ENCODE measurements around the gene C3.
"Not testable (repeated sequence)": the region's sequence is repeated elsewhere in the genome, so short reads cannot be mapped to it uniquely, and the experiment has no call there.

The C3 gene

GRCh38 chr19:6765738-6766356, 45.4 kb upstream of the C3 start:
- H3K4me3 ChIP-seq (ENCODE audit: control insufficient read depth, low read depth, low read length): no peak overlapping the region
- peak; percentile 3 for TF ChIP-seq CTCF (IDR thresholded peaks at IDR 0.05; ENCODE audit: control insufficient read depth, insufficient read depth, low read depth, low read length, missing control alignments)
- no peak for DNase-seq (ENCODE audit: low read depth)

- not testable (repeated sequence) for H3K4me3 ChIP-seq (ENCODE audit: control insufficient read depth, low read depth, low read length); DNase-seq (ENCODE audit: low read depth)
Observed at GRCh38 chr19:6762253-6762797, 41.9 kb upstream of the C3 start.

- TF ChIP-seq CTCF (IDR thresholded peaks at IDR 0.05; ENCODE audit: control insufficient read depth, insufficient read depth, low read depth, low read length, missing control alignments): no peak
- no peak for DNase-seq (ENCODE audit: low read depth)
- no peak overlapping the region for H3K4me3 ChIP-seq (ENCODE audit: control insufficient read depth, low read depth, low read length)
Observed at GRCh38 chr19:6761053-6761676, 40.7 kb upstream of the C3 start.

GRCh38 chr19:6760606-6761005, 40.2 kb upstream of the C3 start:
- H3K4me3 ChIP-seq (ENCODE audit: control insufficient read depth, low read depth, low read length): no peak overlapping the region
- TF ChIP-seq CTCF (IDR thresholded peaks at IDR 0.05; ENCODE audit: control insufficient read depth, insufficient read depth, low read depth, low read length, missing control alignments): no peak
- no peak for DNase-seq (ENCODE audit: low read depth)

- no peak overlapping the region for H3K4me3 ChIP-seq (ENCODE audit: control insufficient read depth, low read depth, low read length)
- no peak for TF ChIP-seq CTCF (IDR thresholded peaks at IDR 0.05; ENCODE audit: control insufficient read depth, insufficient read depth, low read depth, low read length, missing control alignments)
- DNase-seq (ENCODE audit: low read depth): no peak
Observed at GRCh38 chr19:6754653-6755463, 34.4 kb upstream of the C3 start.

- DNase-seq (ENCODE audit: low read depth): no peak
- no peak overlapping the region for H3K4me3 ChIP-seq (ENCODE audit: control insufficient read depth, low read depth, low read length)
- TF ChIP-seq CTCF (IDR thresholded peaks at IDR 0.05; ENCODE audit: control insufficient read depth, insufficient read depth, low read depth, low read length, missing control alignments): no peak
Observed at GRCh38 chr19:6754136-6754535, 33.7 kb upstream of the C3 start.
